PFSK-1 (cell line): ENCODE results near the gene MXI1.

Experiments
- FOXP2 ChIP-seq: optimal IDR thresholded peaks from 2 replicates; pipeline ENCODE3; 2011; ENCODE audit warnings: borderline replicate concordance, control low read depth, inconsistent platforms; ENCODE audit not compliant: insufficient read depth; ENCODE audit errors: extremely low read length, extremely low read depth
- POLR2AphosphoS5 ChIP-seq: IDR thresholded peaks from 2 replicates; pipeline ENCODE4 v1.6.1; 2012; ENCODE audit warnings: low read depth, mild to moderate bottlenecking, control low read depth, low read length, moderate library complexity
- REST ChIP-seq, 2 experiments: IDR thresholded peaks; 2 replicates each; pipeline versions ENCODE4 v1.6.1 to v1.8.0; 2011 to 2012; ENCODE audit warnings: low read depth in 2 of 2, low read length in 2 of 2, control low read depth in 1 of 2, inconsistent platforms in 1 of 2, mild to moderate bottlenecking in 1 of 2, moderate library complexity in 1 of 2; ENCODE audit not compliant: insufficient read depth in 1 of 2
- SIN3A ChIP-seq: IDR thresholded peaks from 2 replicates; pipeline ENCODE4 v1.6.1; 2012; ENCODE audit warnings: mild to moderate bottlenecking, low read length, moderate library complexity, borderline replicate concordance; ENCODE audit not compliant: insufficient read depth
- TAF1 ChIP-seq: IDR thresholded peaks from 2 replicates; pipeline ENCODE4 v1.6.1; 2012; ENCODE audit warnings: low read length, control low read depth, borderline replicate concordance; ENCODE audit not compliant: insufficient read depth

Gene MXI1

GRCh38 chr10:110323503-110323902 is 116.1 kb downstream of the MXI1 start:
- TF ChIP-seq FOXP2: no peak
- TF ChIP-seq SIN3A: no peak
- TF ChIP-seq REST (IDR thresholded peaks at IDR 0.05; ENCODE audit: insufficient read depth in 1 of 2, low read depth in 2 of 2, low read length in 2 of 2): no peak
- no peak for TF ChIP-seq TAF1
- no peak for TF ChIP-seq POLR2AphosphoS5

GRCh38 chr10:110324201-110324804 is 116.9 kb downstream of the MXI1 start:
- no peak for TF ChIP-seq TAF1
- TF ChIP-seq FOXP2: no peak
- no peak for TF ChIP-seq SIN3A
- no peak for TF ChIP-seq POLR2AphosphoS5

- no peak for TF ChIP-seq TAF1
- no peak for TF ChIP-seq REST (IDR thresholded peaks at IDR 0.05; ENCODE audit: insufficient read depth in 1 of 2, low read depth in 2 of 2, low read length in 2 of 2)
- TF ChIP-seq FOXP2: no peak
- TF ChIP-seq SIN3A: no peak
- no peak for TF ChIP-seq POLR2AphosphoS5
Measured at GRCh38 chr10:110324805-110325280, 117.4 kb downstream of the MXI1 start.

- TF ChIP-seq REST (IDR thresholded peaks at IDR 0.05; ENCODE audit: insufficient read depth in 1 of 2, low read depth in 2 of 2, low read length in 2 of 2) (no peak), SIN3A (no peak), TAF1 (no peak), POLR2AphosphoS5 (no peak), FOXP2 (no peak)
Measured at GRCh38 chr10:110326351-110327032, 119.1 kb downstream of the MXI1 start.

- no peak for TF ChIP-seq REST (IDR thresholded peaks at IDR 0.05; ENCODE audit: insufficient read depth in 1 of 2, low read depth in 2 of 2, low read length in 2 of 2)
- no peak for TF ChIP-seq FOXP2
- TF ChIP-seq POLR2AphosphoS5: no peak
- TF ChIP-seq SIN3A: no peak
- no peak for TF ChIP-seq TAF1
Measured at GRCh38 chr10:110327262-110327914, 120.0 kb downstream of the MXI1 start.
